ENCODE data around the gene PNPLA2.

Gene PNPLA2

DNA sequence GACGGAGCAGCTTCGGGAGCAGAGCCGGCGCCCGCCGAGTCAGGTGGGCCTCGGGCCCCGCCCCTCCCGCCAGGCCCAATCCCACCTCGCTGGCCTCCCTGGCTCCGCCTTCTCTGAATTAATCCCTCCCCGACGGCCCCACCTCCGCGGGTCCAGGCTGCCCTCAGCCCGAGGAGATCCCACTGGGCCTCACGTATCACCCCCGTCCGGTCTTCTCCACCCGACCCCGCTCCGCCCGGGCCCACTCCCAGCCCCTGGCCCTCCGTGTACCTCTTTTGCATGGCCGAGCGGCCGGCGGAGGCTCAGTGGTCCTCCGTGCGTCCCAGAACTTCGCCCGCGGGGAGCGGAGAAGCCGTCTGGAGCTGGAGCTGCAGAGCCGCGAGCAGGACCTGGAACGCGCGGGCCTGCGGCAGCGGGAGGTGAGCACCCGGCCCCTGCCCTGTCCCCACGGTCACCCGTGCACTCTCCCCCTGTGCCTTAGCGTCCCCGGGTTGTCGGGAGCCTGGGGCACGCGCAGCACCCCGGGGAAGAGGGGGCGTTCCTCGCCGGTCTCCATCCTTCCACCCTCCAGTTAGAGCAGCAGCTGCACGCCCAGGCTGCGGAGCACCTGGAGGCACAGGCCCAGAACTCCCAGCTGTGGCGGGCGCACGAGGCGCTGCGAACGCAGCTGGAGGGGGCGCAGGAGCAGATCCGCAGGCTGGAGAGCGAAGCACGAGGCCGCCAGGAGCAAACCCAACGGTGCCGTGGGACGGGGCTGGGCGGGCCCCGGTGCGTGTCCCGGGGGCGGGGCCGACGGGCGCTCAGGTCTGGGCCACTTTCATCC is 11.8 kb downstream of the PNPLA2 start:
- Histone ChIP-seq H3K36me3 (ENCODE audit: control insufficient read depth, insufficient read depth, low read length) (0 out of 2 replicates have a peak, but pooled peaks cover under 1% of the 10 kb centered on the region), H3K4me1 (ENCODE audit: control insufficient read depth, insufficient read depth, low read length) (peaks cover 51% of the 10 kb centered on the region), H3K4me3 (ENCODE audit: low read depth, low read length) (peak overlapping the region; percentile 68), H3K27ac (ENCODE audit: low read depth, low read length) (no peak overlapping the region), H3K27me3 (ENCODE audit: control insufficient read depth, insufficient read depth, low read length) (peaks cover 53% of the 10 kb centered on the region), H3K9ac (ENCODE audit: low read depth, low read length) (no peak overlapping the region), H3K9me3 (ENCODE audit: control insufficient read depth, insufficient read depth, low read length) (no peaks in the 10 kb centered on the region)

DNA sequence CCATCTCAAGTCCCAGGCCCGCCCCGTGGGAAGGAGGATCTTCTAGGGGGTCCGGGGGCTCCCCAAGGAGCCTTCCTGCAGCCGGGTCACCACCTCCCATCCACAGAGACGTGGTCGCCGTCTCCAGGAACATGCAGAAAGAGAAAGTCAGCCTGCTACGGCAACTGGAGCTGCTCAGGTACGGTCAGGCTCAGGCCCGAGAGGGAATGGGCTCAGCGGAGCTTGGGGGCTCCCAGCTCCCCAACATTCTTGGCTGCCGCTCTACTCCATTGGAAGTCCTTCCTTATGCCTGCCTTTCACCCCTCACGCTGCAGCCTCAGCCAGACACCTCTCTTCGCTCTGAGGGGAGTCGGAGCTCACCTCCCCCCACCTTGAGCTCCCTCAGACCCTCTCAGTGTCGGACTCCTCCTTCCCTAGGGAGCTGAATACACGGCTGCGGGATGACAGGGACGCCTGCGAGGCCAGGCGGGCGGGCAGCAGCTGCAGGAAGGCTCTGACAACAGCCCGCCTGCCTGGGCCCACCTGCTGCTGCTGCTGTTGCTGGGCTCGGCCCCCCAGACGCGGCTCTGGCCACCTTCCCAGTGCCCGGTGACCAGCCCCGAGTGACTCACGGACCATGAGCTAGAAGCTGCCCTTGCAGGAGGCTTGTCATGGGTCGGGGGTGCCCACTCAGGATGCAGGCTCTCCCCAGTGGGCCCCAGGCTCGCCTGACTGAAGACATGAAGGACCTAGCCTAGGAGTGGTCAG is 12.6 kb downstream of the PNPLA2 start:
- Histone ChIP-seq H3K4me3 (ENCODE audit: low read depth, low read length) (peak overlapping the region; percentile 68; the same call in 1 of the 2 replicates), H3K27ac (ENCODE audit: low read depth, low read length) (no peak overlapping the region), H3K9ac (ENCODE audit: low read depth, low read length) (no peak overlapping the region), H3K27me3 (ENCODE audit: control insufficient read depth, insufficient read depth, low read length) (peaks cover 49% of the 10 kb centered on the region), H3K9me3 (ENCODE audit: control insufficient read depth, insufficient read depth, low read length) (no peaks in the 10 kb centered on the region), H3K4me1 (ENCODE audit: control insufficient read depth, insufficient read depth, low read length) (peaks cover 51% of the 10 kb centered on the region), H3K36me3 (ENCODE audit: control insufficient read depth, insufficient read depth, low read length) (peaks cover 1% of the 10 kb centered on the region; the same call in 1 of the 2 replicates)

DNA sequence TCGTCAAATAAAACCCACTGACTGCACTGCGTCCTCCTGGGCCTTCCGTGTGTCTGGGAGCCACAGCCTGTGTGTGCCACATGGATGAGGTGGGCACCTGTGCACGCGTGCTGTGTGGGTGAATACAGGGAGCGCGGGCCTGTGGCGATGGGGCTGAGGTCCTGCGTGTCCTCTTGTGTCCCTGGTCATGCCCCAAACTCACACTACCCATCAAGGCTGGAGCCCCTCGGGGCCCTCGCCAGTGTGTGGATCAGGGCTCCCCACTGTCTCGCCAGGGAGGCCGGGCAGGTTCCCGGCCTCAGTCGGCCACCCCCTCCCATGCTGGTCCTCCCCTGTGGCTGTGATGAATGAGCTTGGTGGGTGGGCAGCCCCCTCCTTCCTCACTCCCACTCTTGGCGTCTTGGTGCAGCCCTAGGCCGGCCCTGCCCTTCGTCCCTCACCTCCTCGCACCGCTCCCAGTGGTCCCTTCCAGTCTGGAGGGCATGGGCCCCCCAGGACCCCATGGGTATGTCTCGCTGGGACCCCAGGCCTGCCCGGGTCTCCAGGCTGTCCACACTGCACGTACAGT is 13.3 kb downstream of the PNPLA2 start:
- H3K4me1 ChIP-seq (ENCODE audit: control insufficient read depth, insufficient read depth, low read length): peaks cover 51% of the 10 kb centered on the region
- H3K9ac ChIP-seq (ENCODE audit: low read depth, low read length): no peak overlapping the region
- peaks cover 49% of the 10 kb centered on the region for H3K27me3 ChIP-seq (ENCODE audit: control insufficient read depth, insufficient read depth, low read length)
- no peak overlapping the region for H3K27ac ChIP-seq (ENCODE audit: low read depth, low read length)
- no peaks in the 10 kb centered on the region for H3K9me3 ChIP-seq (ENCODE audit: control insufficient read depth, insufficient read depth, low read length)
- H3K36me3 ChIP-seq (ENCODE audit: control insufficient read depth, insufficient read depth, low read length): peaks cover 9% of the 10 kb centered on the region
- peak overlapping the region; percentile 65 for H3K4me3 ChIP-seq (ENCODE audit: low read depth, low read length)

DNA sequence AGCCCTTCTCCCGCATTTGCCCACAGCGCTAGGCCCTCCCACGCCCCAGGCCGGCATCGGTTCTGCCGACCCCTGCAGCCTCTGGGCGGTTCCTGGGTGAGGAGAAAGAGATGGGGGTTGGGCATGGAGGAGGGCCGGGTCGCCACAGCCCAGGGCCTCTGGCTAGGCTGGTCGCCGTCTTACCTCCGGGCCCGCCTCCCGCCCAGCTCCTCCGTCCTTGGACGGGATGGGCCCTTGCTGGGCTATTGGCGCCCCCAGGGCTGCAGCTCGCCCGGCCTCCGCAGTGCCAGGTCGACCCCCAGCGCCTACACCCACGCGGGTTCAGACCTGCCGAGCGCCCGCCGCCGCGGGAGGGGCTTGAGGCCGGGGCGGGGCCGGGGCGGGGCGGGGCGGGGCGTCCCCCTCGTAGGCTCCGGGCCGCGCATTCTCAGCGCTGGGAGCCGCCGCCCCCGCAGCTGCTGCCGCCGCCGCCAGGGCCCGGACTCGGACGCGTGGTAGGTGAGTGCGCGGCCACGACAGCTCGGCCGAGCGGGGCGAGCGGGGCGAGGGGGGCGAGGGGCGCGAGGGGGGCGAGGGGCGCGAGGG is 13.9 kb downstream of the PNPLA2 start, which contains the start of gene CD151:
Gene CD151 (plus strand): TSS at position 424 of the 585 bp plus-strand sequence. CDS start 3,118 bp downstream, outside the sequence.
- H3K4me1 ChIP-seq (ENCODE audit: control insufficient read depth, insufficient read depth, low read length): peaks cover 48% of the 10 kb centered on the region
- peaks cover 14% of the 10 kb centered on the region for H3K36me3 ChIP-seq (ENCODE audit: control insufficient read depth, insufficient read depth, low read length)
- no peak within 1 kb of the TSS for H3K27ac ChIP-seq (ENCODE audit: low read depth, low read length)
- H3K27me3 ChIP-seq (ENCODE audit: control insufficient read depth, insufficient read depth, low read length): peaks cover 46% of the 10 kb centered on the region
- H3K4me3 ChIP-seq (ENCODE audit: low read depth, low read length): peak within 1 kb of the TSS; percentile 74
- H3K9me3 ChIP-seq (ENCODE audit: control insufficient read depth, insufficient read depth, low read length): no peaks in the 10 kb centered on the region
- peak within 1 kb of the TSS; percentile 58 for H3K9ac ChIP-seq (ENCODE audit: low read depth, low read length)

DNA sequence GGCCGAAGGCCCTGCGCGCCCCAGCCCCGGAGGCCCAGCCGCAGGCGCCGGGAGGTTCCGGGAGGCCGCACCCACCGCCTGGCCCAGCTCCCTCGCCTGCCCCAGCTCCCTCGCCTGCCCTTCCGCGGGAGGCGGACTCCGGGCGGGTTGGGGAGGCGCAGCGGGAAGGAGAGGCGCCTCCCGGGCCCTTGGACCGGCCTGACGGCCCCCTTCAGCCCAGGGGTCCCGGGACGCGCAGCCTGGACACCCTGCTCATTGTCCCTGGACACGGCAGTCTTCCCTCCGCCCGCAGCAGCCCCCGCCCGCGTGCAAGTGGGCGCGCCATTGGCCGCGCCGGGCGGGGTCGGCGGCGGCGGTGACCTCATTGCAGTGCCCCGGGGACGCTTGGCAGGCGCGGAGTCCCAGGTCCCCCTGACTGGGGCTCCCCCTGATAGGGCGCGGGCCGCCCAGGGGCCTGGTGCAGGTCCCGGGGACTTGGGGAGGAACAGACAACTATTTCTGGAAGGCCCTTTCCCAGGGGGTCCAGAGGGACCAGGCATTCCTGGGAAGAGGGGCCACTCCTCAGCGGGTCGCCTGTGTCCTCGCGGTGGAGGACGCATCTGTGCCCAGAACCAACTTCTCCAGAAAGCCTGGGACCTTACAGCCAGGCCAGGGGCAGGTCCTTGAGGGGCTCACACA is 14.5 kb downstream of the PNPLA2 start:
- Histone ChIP-seq H3K9me3 (ENCODE audit: control insufficient read depth, insufficient read depth, low read length) (no peaks in the 10 kb centered on the region), H3K4me1 (ENCODE audit: control insufficient read depth, insufficient read depth, low read length) (peaks cover 43% of the 10 kb centered on the region), H3K27ac (ENCODE audit: low read depth, low read length) (no peak overlapping the region)

DNA sequence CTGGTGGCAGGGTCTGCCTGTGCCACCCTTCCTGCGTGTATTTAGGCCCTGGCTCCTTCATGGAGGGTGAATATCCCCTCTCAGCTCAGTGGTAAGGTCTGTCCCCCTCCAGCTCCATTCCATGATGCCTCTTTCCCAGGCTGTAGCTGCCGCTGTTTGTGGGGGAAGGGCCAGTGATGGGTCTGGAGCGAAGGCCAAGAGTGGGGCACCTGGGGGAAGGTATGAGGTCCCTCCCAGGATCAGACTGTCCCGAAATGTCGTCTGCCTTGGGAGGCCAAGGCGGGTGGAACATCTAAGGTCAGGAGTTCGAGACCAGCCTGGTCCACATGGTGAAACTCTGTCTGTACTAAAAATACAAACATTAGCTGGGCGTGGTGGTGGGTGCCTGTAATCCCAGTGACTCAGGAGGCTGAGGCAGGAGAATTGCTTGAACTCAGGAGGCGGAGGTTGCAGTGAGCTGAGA is 15.2 kb downstream of the PNPLA2 start:
- H3K4me1 ChIP-seq (ENCODE audit: control insufficient read depth, insufficient read depth, low read length): peaks cover 36% of the 10 kb centered on the region
- H3K4me3 ChIP-seq (ENCODE audit: low read depth, low read length): peak overlapping the region; percentile 74
- H3K27me3 ChIP-seq (ENCODE audit: control insufficient read depth, insufficient read depth, low read length): peaks cover 34% of the 10 kb centered on the region
- no peaks in the 10 kb centered on the region for H3K9me3 ChIP-seq (ENCODE audit: control insufficient read depth, insufficient read depth, low read length)
- H3K9ac ChIP-seq (ENCODE audit: low read depth, low read length): no peak overlapping the region
- no peak overlapping the region for H3K27ac ChIP-seq (ENCODE audit: low read depth, low read length)
- H3K36me3 ChIP-seq (ENCODE audit: control insufficient read depth, insufficient read depth, low read length): peaks cover 25% of the 10 kb centered on the region

More for the DNA sequence above, 14.5 kb downstream of the PNPLA2 start:
- Histone ChIP-seq H3K9ac (ENCODE audit: low read depth, low read length) (peak overlapping the region; percentile 58), H3K27me3 (ENCODE audit: control insufficient read depth, insufficient read depth, low read length) (peaks cover 40% of the 10 kb centered on the region), H3K4me3 (ENCODE audit: low read depth, low read length) (peak overlapping the region; percentile 74), H3K36me3 (ENCODE audit: control insufficient read depth, insufficient read depth, low read length) (peaks cover 19% of the 10 kb centered on the region)

DNA sequence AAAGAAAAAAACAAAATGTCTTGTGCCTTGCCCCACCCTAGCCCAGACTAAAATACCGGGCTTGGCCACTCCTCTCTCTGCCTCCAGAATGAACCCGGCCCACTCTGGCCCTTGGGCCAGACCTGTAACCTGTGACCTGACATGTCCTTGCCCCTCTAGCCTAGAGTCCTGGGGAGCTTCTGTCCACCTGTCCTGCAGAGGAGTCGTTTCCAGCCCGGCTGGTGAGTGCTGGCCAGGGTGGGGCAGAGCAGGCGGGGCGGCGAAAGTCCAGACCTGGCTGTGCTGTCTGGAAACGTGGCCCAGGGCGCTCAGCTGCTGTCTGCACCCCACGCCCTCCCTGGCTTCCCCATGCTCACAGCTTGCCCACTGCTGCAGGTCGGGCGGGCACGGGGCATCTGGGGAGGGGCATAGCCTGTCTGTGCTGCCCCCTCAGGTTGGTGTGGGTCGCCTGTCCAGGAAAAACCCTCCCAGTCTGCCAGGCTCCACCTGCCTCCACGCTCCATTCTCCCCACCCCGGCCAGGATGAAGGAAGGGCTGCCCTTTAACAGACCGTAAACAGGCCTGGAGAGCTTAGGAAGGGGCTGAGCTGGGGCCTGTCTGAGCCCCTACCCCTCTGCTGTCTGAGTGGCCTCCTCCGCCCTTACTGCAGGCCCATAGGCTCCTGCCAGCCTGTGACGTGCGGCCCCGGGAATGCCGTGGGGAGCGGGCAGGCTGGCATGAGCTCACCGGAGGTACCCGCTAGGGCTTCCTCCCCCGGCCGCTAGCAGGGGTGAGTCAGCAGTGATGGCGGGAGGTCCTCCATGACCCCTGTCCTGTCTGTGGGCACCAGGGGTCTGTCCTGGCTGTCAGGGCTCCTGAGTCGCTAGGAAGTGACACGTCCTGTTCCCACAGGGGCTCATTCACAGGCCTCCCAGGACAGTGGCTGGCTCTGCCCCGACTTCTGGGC is 15.9 kb downstream of the PNPLA2 start:
- no peak overlapping the region for H3K27ac ChIP-seq (ENCODE audit: low read depth, low read length)

DNA sequence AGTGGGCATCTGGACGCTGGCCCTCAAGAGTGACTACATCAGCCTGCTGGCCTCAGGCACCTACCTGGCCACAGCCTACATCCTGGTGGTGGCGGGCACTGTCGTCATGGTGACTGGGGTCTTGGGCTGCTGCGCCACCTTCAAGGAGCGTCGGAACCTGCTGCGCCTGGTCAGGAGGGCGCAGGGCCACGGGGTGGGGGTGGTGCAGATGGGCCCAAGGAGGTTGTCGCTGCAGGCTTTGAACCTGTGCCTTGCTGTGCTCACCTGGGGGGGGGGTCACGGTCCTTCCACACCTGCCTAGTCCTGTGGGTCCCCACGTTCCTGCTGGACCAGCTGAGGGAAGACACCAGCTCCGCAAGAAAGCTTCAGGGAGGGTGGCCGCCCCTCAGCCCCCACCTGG is 17.6 kb downstream of the PNPLA2 start:
- no peaks in the 10 kb centered on the region for H3K9me3 ChIP-seq (ENCODE audit: control insufficient read depth, insufficient read depth, low read length)
- H3K4me3 ChIP-seq (ENCODE audit: low read depth, low read length): no peak overlapping the region
- no peak overlapping the region for H3K9ac ChIP-seq (ENCODE audit: low read depth, low read length)
- peaks cover 12% of the 10 kb centered on the region for H3K27me3 ChIP-seq (ENCODE audit: control insufficient read depth, insufficient read depth, low read length)
- H3K4me1 ChIP-seq (ENCODE audit: control insufficient read depth, insufficient read depth, low read length): peaks cover 21% of the 10 kb centered on the region
- peaks cover 47% of the 10 kb centered on the region for H3K36me3 ChIP-seq (ENCODE audit: control insufficient read depth, insufficient read depth, low read length)
- H3K27ac ChIP-seq (ENCODE audit: low read depth, low read length): no peak overlapping the region

More for the DNA sequence above, 15.9 kb downstream of the PNPLA2 start:
- Histone ChIP-seq H3K4me1 (ENCODE audit: control insufficient read depth, insufficient read depth, low read length) (peaks cover 29% of the 10 kb centered on the region), H3K36me3 (ENCODE audit: control insufficient read depth, insufficient read depth, low read length) (peaks cover 32% of the 10 kb centered on the region), H3K9ac (ENCODE audit: low read depth, low read length) (no peak overlapping the region), H3K9me3 (ENCODE audit: control insufficient read depth, insufficient read depth, low read length) (no peaks in the 10 kb centered on the region), H3K27me3 (ENCODE audit: control insufficient read depth, insufficient read depth, low read length) (peaks cover 26% of the 10 kb centered on the region), H3K4me3 (ENCODE audit: low read depth, low read length) (no peak overlapping the region; the same call in 1 of the 2 replicates)

DNA sequence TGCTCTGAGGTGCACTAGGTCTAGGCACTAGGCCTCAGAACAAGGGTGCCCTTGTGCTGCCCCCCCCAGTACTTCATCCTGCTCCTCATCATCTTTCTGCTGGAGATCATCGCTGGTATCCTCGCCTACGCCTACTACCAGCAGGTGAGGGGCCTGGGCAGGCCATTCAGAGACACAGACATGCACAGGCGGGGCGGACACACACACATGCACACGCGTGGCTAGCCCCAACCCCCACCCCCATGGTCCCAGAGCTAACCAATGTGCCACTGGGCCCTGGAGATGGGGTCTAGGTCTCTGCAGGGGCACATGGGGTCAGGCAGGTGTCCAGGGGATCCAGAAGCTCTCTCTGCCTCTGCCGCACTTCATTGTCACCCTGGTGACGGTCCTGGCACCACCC is 18.0 kb downstream of the PNPLA2 start:
- H3K27ac ChIP-seq (ENCODE audit: low read depth, low read length): no peak overlapping the region
- no peak overlapping the region for H3K4me3 ChIP-seq (ENCODE audit: low read depth, low read length)
- H3K36me3 ChIP-seq (ENCODE audit: control insufficient read depth, insufficient read depth, low read length): peaks cover 47% of the 10 kb centered on the region
- H3K9ac ChIP-seq (ENCODE audit: low read depth, low read length): no peak overlapping the region
- H3K4me1 ChIP-seq (ENCODE audit: control insufficient read depth, insufficient read depth, low read length): peaks cover 19% of the 10 kb centered on the region
- no peaks in the 10 kb centered on the region for H3K9me3 ChIP-seq (ENCODE audit: control insufficient read depth, insufficient read depth, low read length)
- H3K27me3 ChIP-seq (ENCODE audit: control insufficient read depth, insufficient read depth, low read length): peaks cover 8% of the 10 kb centered on the region
